ENCODE data around the gene SETD4.

SETD4 gene

DNA sequence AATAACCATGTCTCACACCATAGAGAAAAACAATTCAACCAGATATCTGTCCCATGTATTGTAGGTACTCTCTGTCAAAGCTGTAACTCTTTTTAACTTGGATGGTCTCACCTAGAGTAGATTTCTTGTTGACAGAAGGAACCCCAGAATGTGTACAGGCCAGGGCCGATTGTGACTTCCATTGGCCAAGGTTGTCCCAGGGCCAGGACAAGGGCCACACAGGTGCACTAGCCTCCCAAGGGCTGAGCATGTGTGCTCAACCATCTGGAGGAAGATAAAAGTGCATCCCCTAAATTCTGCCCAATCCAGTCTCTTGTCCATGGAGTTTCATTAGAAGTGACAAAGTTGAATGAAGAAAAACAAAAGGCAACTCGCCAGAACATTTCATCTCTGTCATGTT lies 51.8 kb downstream of the SETD4 start:
- DNase-seq (ENCODE audit: low spot score) = no peak

DNA sequence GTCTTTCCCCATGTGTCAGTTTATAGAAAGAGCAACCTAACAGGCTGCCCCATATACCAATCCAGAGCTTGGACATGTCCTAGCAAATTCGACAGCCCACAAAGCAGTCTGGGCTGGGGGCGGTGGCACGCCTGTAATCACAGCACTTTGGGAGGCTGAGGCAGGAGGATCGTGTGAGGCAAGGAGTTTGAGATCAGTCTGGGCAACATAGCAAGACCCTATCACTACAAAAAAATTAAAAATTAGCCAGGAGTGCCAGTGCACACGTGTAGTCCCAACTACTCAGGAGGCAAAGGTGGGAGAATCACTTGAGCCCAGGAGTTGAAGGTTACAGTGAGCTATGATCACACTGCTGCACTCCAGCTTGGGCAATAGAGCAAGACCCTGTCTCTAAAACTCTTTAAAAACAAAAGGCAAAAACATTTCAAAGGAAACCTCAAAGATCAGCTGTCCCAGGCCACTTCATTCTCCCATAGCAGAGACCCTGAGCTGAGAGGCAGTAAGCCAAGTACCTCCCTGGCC lies 54.4 kb downstream of the SETD4 start:
- no peak for DNase-seq (ENCODE audit: low spot score)

DNA sequence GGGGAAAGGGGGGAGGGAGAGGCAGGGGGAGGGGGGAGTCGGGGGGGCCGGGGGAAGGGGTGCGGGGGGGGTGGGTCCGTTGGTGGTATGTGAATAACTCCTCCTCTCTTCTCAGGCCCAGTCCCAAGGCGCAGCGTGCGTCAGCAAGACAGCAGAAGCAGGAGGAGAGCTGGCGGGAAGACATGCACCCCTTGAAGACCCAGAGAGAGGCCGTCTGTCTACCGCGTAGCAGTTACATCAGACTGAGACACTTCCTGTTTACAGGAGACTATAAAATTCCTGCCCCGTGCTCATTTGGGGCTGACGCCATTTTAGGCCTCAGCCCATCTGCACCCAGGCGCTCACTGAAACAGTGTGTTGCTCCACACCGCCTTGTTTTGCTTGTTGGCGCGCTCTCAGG lies 55.3 kb downstream of the SETD4 start:
- no peak for DNase-seq (ENCODE audit: low spot score)

DNA sequence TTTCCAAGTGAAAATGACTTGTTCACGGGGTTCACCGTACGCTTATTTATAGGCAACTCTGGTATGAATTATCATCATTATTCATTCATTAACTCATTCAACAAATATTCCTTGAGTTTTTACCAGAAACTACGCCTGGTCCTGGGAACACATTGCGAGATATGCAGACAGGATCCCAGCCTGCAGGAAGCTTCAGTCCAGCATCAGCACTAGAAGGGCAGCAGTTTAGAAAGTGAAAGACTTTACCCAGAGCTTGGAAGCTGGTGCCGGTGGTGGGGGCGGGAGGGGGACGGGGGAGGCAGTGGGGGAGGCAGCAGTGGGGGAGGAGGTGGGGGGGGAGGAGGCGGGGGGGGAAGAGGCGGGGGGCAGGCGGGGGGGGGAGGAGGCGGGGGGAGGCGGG lies 55.9 kb downstream of the SETD4 start:
- DNase-seq (ENCODE audit: low spot score) = no peak

DNA sequence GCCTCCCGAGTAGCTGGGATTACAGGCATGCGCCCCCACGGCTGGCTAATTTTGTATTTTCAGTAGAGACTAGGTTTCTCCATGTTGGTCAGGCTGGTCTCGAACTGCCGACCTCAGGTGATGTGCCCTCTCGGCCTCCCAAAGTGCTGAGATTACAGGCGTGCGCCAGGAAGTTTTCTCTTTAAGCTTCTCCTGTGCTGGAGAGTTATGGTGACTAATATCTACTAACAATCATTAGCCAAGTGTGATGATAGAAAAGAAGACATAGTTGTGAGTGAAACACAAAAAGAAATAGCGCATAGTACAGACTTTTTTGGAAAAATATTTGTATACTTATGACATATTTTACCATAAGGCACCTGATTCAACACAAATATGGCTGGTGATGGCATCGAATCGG lies 56.5 kb downstream of the SETD4 start:
- DNase-seq (ENCODE audit: low spot score) = no peak

DNA sequence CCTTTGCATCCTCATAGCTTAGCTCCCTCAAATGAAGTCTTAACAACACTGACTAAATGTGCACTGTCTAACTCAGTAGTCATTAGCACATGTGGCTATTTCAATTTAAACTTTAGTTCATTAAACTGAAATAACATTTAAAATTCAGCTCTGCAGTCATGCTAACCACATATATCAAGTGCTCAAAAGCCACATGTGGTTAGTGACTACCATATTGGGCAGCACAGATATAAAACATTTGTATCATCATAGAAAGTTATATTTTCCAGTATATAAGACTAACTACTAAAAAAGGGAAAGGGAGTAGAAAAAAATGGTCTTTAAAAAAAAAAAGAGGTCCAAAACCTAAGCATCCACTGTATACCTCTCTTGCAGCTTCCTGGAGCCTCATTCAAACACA lies 64.1 kb downstream of the SETD4 start:
- no peak for DNase-seq (ENCODE audit: low spot score)

DNA sequence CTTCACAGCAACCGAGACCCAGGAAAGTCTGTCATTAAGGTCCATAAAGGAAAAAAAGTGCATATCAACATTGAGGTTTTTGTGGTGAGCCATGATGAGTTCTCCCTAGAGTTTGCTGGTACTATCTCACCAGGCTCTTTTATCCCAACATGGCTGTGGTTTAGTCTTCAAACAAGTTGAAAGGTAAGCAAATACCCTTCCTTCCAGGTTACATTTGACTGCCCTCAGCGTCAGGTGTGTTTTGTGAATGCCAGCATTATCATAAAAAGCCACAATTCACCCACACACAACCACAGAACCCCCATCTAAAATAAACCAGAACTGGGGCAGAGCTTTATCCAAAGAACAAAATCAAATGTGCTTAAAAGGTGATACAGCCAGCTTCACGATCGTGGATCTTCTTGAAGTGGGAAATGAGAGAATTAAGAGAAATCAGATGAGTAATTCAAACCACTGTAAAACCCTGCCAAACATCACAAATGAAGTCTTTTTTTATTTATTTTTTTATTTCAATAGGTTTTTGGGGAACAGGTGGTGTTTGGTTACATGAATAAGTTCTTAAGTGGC lies 64.7 kb downstream of the SETD4 start:
- no peak for DNase-seq (ENCODE audit: low spot score)

DNA sequence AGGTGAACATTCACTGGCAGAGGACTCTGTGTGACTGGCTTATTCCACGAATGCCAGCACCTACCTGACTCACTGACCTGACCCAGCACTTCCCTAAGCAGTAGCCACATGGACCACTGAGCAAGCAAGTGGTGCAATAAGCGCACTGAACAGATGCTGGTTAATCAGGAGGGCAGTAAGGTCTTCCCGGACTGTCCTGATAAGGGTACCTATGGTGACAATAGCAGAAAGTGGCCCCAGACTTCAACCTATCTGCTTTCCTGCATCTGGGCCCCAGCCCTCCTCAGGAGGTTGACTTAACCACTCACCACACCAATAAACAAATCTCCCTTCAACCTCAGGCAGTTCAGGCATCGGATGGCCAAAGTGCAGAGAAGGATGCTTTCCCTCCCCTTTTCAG lies 65.7 kb downstream of the SETD4 start:
- DNase-seq (ENCODE audit: low spot score) = no peak

DNA sequence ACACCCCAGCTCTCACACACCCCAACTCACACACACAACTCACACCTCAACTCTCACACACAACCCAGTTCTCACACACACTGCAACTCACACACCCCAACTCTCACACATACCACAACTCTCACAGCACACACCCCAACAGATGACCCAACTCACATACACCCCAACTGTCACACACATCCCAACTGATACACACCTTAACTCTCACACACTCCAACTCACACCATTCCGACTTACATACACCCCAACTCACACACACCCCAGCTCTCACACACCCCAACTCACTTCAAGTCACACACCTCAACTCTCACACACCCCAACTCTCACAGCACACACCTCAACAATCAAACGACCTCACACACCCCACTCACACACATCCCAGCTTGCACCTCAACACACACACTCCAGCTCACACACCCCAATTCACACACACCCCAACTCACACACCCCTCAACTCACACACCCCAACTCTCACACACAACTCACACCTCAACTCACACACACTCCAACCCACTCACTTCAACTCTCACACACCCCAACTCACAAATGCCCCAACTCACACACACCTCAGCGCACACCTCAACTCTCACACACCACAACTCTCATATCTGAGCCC lies 66.3 kb downstream of the SETD4 start:
- no peak for DNase-seq (ENCODE audit: low spot score)

DNA sequence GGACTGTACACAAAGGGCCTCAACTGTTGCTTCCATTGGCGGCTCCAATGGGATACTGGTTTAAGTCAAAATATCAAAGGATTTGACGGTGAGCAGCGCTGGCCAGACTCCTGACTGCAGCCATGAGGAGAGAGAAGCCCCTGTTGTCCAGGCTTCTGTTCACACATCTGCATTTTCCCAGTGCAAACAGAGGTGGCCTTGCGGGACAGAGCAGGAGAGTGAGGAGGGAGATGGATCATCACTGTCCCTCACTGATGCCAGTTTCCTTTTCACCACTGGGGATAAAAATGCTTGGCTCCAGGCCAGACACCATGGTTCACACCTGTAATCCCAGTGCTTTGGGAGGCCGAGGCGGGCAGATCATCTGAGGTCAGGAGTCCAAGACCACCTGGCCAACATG lies 69.2 kb downstream of the SETD4 start:
- DNase-seq (ENCODE audit: low spot score) = no peak

DNA sequence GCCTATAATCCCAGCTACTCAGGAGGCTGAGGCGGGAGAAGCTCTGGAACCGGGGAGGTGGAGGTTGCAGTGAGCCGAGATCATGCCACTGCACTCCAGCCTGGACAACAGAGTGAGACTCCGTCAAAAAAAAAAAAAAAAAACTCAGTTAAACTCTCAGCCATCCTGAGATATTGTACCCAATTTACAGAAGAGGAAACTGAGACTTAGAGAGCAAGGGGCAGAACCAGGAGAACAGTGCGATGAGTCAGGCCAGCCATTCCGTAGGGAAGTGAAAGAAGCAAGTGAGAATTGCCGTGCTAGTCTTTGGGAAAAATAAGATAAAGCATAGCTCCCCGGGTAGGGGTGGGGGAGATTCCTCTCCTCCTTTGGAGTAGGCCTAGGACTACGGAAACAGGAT lies 69.7 kb downstream of the SETD4 start:
- no peak for DNase-seq (ENCODE audit: low spot score)

DNA sequence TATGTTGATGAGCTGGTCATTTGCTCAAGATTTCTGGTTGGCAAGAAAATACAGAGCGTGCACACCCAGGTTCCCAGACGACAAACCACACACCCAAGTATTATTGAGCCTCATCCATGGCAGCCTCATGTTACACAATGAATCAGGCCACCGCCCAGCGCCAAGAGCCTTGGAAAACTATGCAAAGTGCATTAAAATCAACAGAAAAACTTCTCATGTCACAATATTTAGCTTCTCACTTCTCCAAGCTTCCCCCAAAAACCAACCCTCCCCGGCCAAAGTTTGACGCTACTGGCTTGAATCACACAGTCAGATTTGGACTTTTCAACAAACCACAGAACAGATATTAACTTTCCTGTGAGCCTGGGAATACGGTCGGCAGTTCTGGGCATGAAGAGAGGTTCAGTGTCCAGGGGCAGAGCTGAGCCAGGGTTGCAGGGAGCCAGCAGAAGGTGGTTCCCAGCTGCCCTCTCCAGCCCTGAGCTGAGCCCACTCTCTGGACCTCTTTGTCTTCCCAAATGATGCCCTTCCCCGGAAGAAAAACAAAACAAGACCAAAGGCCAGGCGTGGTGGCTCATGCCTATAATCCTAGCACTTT lies 71.1 kb downstream of the SETD4 start:
- no peak for DNase-seq (ENCODE audit: low spot score)

DNA sequence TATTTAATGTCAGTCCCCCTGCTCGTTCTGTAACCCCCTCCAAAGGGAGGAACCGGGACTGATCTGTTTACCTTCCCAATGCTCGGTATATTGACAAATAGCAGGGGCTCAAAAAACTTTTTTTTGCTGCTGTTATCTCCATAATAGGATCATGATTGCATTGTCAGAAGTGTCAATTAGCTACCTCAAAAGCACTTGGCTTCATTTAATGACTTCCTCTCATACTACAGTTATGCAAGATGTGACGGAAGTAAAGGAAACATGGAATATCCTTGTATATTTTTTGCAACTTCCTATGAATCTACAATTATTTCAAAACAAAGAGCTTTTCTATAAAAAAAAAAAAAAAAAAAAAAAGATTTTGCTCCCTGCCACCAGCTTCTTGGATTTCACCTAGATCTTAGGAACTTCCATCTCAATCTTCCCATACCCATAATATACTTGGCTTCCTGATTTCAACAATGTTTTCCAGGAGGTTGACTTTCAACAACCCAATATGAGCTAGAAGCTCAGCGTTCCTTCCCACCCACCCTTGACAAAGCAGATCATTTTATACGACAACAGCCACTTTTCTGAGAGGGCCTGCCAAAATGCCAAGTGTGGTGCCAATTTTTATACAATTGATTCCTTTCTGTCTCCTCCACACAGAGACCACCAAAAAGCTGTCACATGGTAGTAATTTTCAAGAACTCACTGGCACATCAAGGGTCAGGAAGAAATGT lies 71.7 kb downstream of the SETD4 start:
- DNase-seq (ENCODE audit: low spot score) = no peak

DNA sequence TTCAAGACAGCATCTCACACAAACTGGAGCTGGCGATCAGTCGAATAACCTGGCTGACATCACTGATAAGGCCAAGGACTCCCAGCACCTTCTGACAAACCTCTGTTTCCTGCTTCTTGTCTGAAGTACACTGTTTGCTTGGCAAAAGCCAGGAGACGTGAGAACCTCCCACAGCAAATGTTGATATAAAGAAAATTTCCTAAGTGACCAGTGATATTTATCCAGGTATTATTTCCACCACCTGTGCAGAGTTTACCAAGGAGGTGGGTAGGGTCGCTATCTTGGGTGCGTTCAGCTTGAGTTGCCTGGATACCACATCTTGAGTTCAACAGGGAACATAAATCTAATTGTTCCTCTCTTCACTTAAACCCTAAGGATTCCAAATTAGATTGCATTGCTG lies 72.9 kb downstream of the SETD4 start:
- no peak for DNase-seq (ENCODE audit: low spot score)

DNA sequence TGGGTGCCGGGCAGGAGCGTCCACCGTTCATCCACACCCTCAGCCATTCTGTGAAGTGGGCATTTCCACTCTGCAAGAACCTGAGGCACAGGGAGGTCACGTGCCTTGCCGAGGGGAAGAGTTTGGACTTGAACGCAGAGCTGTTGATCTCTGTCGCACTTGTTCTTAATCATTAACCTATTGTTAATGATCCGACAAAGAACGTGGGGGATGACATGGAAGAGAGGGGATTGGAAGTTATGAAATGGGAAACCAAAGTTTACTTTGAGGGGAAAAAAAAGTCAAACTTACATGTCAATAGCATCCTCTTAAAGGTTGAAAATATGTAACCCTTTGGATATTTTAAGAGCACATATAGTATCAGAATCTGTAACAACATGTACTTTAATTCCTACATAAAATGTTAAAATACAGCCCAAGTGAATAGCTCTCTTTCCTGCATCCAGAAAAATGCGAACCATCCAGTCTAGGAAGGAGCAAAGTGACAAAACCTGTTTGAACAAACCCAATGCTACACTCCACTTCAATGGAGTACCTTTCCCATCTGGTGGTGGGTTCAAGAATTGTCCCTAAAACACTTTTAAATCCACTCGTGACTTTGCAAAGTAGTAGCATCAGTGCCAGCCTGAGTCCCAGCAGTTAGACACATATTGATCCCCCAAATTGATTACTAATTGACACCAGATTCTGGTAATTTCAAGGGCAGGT lies 75.5 kb downstream of the SETD4 start:
- no peak for DNase-seq (ENCODE audit: low spot score)
